Keratinocyte (primary cell): Measurements from ENCODE around the gene DPF3.

Source experiments
- CTCF ChIP-seq, 3 experiments: IDR thresholded peaks in 1 of 3; conservative IDR thresholded peaks in 1 of 3; optimal IDR thresholded peaks in 1 of 3; 2 replicates in 2 of 3; 3 replicates in 1 of 3; pipeline versions ENCODE3 to v1.5.1; 2011; ENCODE audit warnings: low read length in 3 of 3, mild to moderate bottlenecking in 3 of 3, moderate library complexity in 2 of 3, control low read depth in 1 of 3, inconsistent platforms in 1 of 3; ENCODE audit not compliant: insufficient read depth in 2 of 3; ENCODE audit errors: extremely low read depth in 1 of 3
- EZH2 ChIP-seq: IDR thresholded peaks from one replicate; pipeline ENCODE4 v1.6.1; 2012; ENCODE audit warnings: inconsistent platforms, mild to moderate bottlenecking, low read length, moderate library complexity

GRCh38 chr14:72822946-72823611 is 70.8 kb downstream of the DPF3 start:
- TF ChIP-seq CTCF (optimal IDR thresholded peaks at IDR 0.05 in 1 of 3, IDR thresholded peaks at IDR 0.05 in 1 of 3, conservative IDR thresholded peaks at IDR 0.05 in 1 of 3; ENCODE audit: extremely low read depth in 1 of 3, insufficient read depth in 2 of 3, low read length in 3 of 3) (no peak), EZH2 (no peak)
